Naive thymus-derived CD4-positive, alpha-beta T cell (primary cell): ENCODE data around the gene WDR37. TPM values are rescaled to one million over a fixed set of nuclear protein-coding genes. Genes with fewer than 3 reads are reported as not detected.

Experiments
- ATAC-seq: fragments of 150-1000 bp; cut with Tn5 transposase; 2 replicates; pipeline ENCODE4 v1.10.0; 2021; ENCODE audit warnings: mild to moderate bottlenecking, moderate library complexity
- CTCF ChIA-PET: fragments of 350-600 bp; sonication (Branson Sonifier 250); formaldehyde crosslinking; loops from one replicate; lab custom pipeline; 2021; ENCODE audit warnings: antibody characterized with exemption; lab: Charles Lee
- POLR2A ChIA-PET: fragments of 350-600 bp; sonication (Branson Sonifier 250); formaldehyde crosslinking; loops from one replicate; lab custom pipeline; 2021; ENCODE audit warnings: antibody characterized with exemption, inconsistent platforms; lab: Charles Lee
- DNase-seq, 9 donors: peaks; one replicate each; pipeline versions ENCODE4 v3.0.0 to v3.0.0-alpha.2; 2020 to 2022; ENCODE audit warnings: mixed read lengths in 1 of 9
- H3K27ac ChIP-seq: one replicate; pipeline ENCODE4 v1.7.0; 2013; ENCODE audit warnings: mild to moderate bottlenecking, low read depth, low read length, moderate library complexity
- H3K27me3 ChIP-seq, 2 donors: one replicate each; pipeline ENCODE4 v1.7.0; 2013; ENCODE audit warnings: low read length in 2 of 2, mild to moderate bottlenecking in 2 of 2, moderate library complexity in 2 of 2; ENCODE audit not compliant: control insufficient read depth in 2 of 2, insufficient read depth in 2 of 2
- H3K36me3 ChIP-seq, 3 experiments: 1 replicate in 2 of 3; 2 replicates in 1 of 3; pipeline ENCODE4 v1.7.0; 2013; ENCODE audit warnings: low read length in 3 of 3, mild to moderate bottlenecking in 3 of 3, moderate library complexity in 1 of 3; ENCODE audit not compliant: insufficient read depth in 3 of 3, control insufficient read depth in 2 of 3
- H3K4me1 ChIP-seq, 2 donors: one replicate each; pipeline ENCODE4 v1.7.0; 2013; ENCODE audit warnings: low read length in 2 of 2, mild to moderate bottlenecking in 2 of 2, moderate library complexity in 1 of 2; ENCODE audit not compliant: control insufficient read depth in 2 of 2, insufficient read depth in 2 of 2
- H3K4me3 ChIP-seq: 2 replicates; pipeline ENCODE4 v1.7.0; 2013; ENCODE audit warnings: mild to moderate bottlenecking, low read length
- H3K9me3 ChIP-seq, 3 experiments: 1 replicate in 2 of 3; 2 replicates in 1 of 3; pipeline ENCODE4 v1.7.0; 2013; ENCODE audit warnings: low read length in 3 of 3; ENCODE audit not compliant: control insufficient read depth in 2 of 3
- H3K27ac Mint-ChIP-seq, 9 donors: one replicate each; pipeline ENCODE4 v1.8.0; 2020 to 2022; ENCODE audit warnings: mixed read lengths in 9 of 9, mild to moderate bottlenecking in 8 of 9, moderate library complexity in 5 of 9, inconsistent platforms in 2 of 9
- H3K27me3 Mint-ChIP-seq, 5 donors: one replicate each; pipeline ENCODE4 v1.8.0; 2021 to 2022; ENCODE audit warnings: mixed read lengths in 5 of 5, mild to moderate bottlenecking in 1 of 5
- H3K36me3 Mint-ChIP-seq, 5 donors: one replicate each; pipeline ENCODE4 v1.8.0; 2020 to 2022; ENCODE audit warnings: mixed read lengths in 5 of 5, mild to moderate bottlenecking in 3 of 5, inconsistent platforms in 1 of 5
- H3K4me1 Mint-ChIP-seq, 7 donors: one replicate each; pipeline ENCODE4 v1.8.0; 2020 to 2022; ENCODE audit warnings: mixed read lengths in 7 of 7, mild to moderate bottlenecking in 3 of 7, inconsistent platforms in 1 of 7
- H3K4me3 Mint-ChIP-seq, 10 donors: one replicate each; pipeline ENCODE4 v1.8.0; 2020 to 2022; ENCODE audit warnings: mild to moderate bottlenecking in 10 of 10, mixed read lengths in 10 of 10, moderate library complexity in 6 of 10, inconsistent platforms in 2 of 10
- H3K9me3 Mint-ChIP-seq, 11 donors: one replicate each; pipeline ENCODE4 v1.8.0; 2020 to 2022; ENCODE audit warnings: mixed read lengths in 11 of 11, mild to moderate bottlenecking in 4 of 11, inconsistent platforms in 1 of 11, moderate library complexity in 1 of 11
- intact Hi-C, 2 donors: fragments of 100-400 bp; cut with micrococcal nuclease; formaldehyde crosslinking; loops; one replicate each; pipeline ENCODE4 v1.15.1; 2023
- polyA plus RNA-seq, 2 donors: library from polyadenylated mRNA; unstranded; fragments of 300-500 nt; fragmentation: Illumina TruSeq; gene quantifications; one replicate each; pipeline ENCODE4 v1.2.3, GENCODE V29; 2021
- total RNA-seq, 6 experiments: library from RNA in 5 of 6; stranded (reverse) in 5 of 6; gene quantifications; 1 replicate in 5 of 6; 2 replicates in 1 of 6; pipeline ENCODE4 v1.2.3 and lab custom pipeline; 2021 to 2026

The WDR37 gene
- total and polyA plus RNA-seq, 7 experiments from 2014 or later: 16.9 to 52.6 (median 35.8) TPM

- POLR2A ChIA-PET: no interaction called here
- Mint-ChIP-seq H3K4me1 (peaks cover 7 to 27% (median 19%) of the 10 kb centered on the region in 7 donors), H3K4me3 (no peak overlapping the region), H3K27me3 (no peaks in the 10 kb centered on the region), H3K27ac (peak overlapping the region in 2 of 9 donors; percentile 28 to 83), H3K36me3 (peaks cover 9 to 33% (median 23%) of the 10 kb centered on the region in 5 donors), H3K9me3 (no peaks in the 10 kb centered on the region)
- CTCF ChIA-PET: interaction anchor here (0.7 kb wide), 1 partner anchor 272 kb away, joined by 4 read pairs; no protein-coding TSS in a partner anchor
- ATAC-seq: no peak
- Histone ChIP-seq H3K27me3 (no peaks in the 10 kb centered on the region), H3K9me3 (no peaks in the 10 kb centered on the region), H3K27ac (no peak overlapping the region), H3K4me3 (no peak overlapping the region), H3K4me1 (no peaks in the 10 kb centered on the region), H3K36me3 (peaks cover 7 to 98% (median 20%) of the 10 kb centered on the region in 3 experiments)
- intact Hi-C loops: no loop called here
- DNase-seq: no peak
Observed at GRCh38 chr10:1097436-1097835, 41.3 kb downstream of the WDR37 start.

- H3K4me3 Mint-ChIP-seq: no peak overlapping the region
- Histone ChIP-seq H3K27ac (no peak overlapping the region), H3K36me3 (peaks cover 0 to 96% (median 29%) of the 10 kb centered on the region in 3 experiments), H3K4me1 (no peaks in the 10 kb centered on the region), H3K9me3 (no peaks in the 10 kb centered on the region), H3K27me3 (no peaks in the 10 kb centered on the region), H3K4me3 (no peak overlapping the region)
- peak overlapping the region in 7 of 9 donors; percentile 16 to 77 (median 48) for H3K27ac Mint-ChIP-seq
- CTCF ChIA-PET: no interaction called here
- peaks cover 16 to 46% (median 23%) of the 10 kb centered on the region in 5 donors for H3K36me3 Mint-ChIP-seq
- DNase-seq (no peak), ATAC-seq (no peak)
- POLR2A ChIA-PET: no interaction called here
- H3K27me3 Mint-ChIP-seq: no peaks in the 10 kb centered on the region
- H3K4me1 Mint-ChIP-seq: peaks cover 10 to 27% (median 19%) of the 10 kb centered on the region in 7 donors
- intact Hi-C loops: no loop called here
- H3K9me3 Mint-ChIP-seq: no peaks in the 10 kb centered on the region
Observed at GRCh38 chr10:1100143-1100542, 44.0 kb downstream of the WDR37 start.

GRCh38 chr10:1100691-1101368, 44.6 kb downstream of the WDR37 start:
- Mint-ChIP-seq H3K27ac (peak overlapping the region in 6 of 9 donors; percentile 10 to 73 (median 58)), H3K27me3 (no peaks in the 10 kb centered on the region), H3K9me3 (no peaks in the 10 kb centered on the region), H3K4me1 (peaks cover 10 to 27% (median 19%) of the 10 kb centered on the region in 7 donors), H3K4me3 (peak overlapping the region in 1 of 10 donors; percentile 31), H3K36me3 (peaks cover 16 to 49% (median 26%) of the 10 kb centered on the region in 5 donors)
- Histone ChIP-seq H3K9me3 (no peaks in the 10 kb centered on the region), H3K27me3 (no peaks in the 10 kb centered on the region), H3K4me1 (no peaks in the 10 kb centered on the region), H3K27ac (no peak overlapping the region), H3K36me3 (peaks cover 0 to 96% (median 29%) of the 10 kb centered on the region in 3 experiments), H3K4me3 (no peak overlapping the region)
- ChIA-PET POLR2A (no interaction called here), CTCF (no interaction called here)
- no peak for ATAC-seq
- DNase-seq: no peak
- intact Hi-C loops: no loop called here

DNA sequence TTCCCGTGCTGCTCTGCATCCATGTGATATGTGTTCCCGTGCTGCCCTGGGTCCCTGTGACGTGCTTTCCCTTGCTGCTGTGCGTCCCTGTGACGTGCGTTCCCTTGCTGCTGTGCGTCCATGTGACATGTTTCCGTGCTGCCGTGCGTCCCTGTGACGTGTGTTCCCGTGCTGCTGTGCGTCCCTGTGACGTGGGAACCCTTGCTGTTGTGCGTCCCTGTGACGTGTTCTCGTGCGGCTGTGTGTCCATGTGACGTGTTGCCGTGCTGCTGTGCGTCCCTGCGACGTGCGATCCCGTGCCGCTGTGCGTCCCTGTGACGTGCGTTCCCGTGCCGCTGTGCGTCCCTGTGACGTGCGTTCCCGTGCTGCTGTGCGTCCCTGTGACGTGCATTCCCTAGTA, 45.8 kb downstream of the WDR37 start:
- Mint-ChIP-seq H3K9me3 (no peaks in the 10 kb centered on the region), H3K4me1 (peaks cover 12 to 31% (median 19%) of the 10 kb centered on the region in 7 donors), H3K27me3 (no peaks in the 10 kb centered on the region), H3K36me3 (peaks cover 16 to 60% (median 31%) of the 10 kb centered on the region in 5 donors), H3K27ac (peak overlapping the region in 6 of 9 donors; percentile 28 to 74 (median 56)), H3K4me3 (no peak overlapping the region)
- Histone ChIP-seq H3K36me3 (peaks cover 0 to 95% (median 29%) of the 10 kb centered on the region in 3 experiments), H3K9me3 (no peaks in the 10 kb centered on the region), H3K4me3 (no peak overlapping the region), H3K4me1 (no peaks in the 10 kb centered on the region), H3K27ac (no peak overlapping the region), H3K27me3 (no peaks in the 10 kb centered on the region)
- ChIA-PET CTCF (interaction anchor here (0.6 kb wide), 1 partner anchor 51 kb away, joined by 4 read pairs; no protein-coding TSS in a partner anchor), POLR2A (interaction anchor here (0.6 kb wide), 1 partner anchor 121 kb away, joined by 3 read pairs; no protein-coding TSS in a partner anchor)
- DNase-seq (no peak), ATAC-seq (no peak)
- intact Hi-C loops: no loop called here

DNA sequence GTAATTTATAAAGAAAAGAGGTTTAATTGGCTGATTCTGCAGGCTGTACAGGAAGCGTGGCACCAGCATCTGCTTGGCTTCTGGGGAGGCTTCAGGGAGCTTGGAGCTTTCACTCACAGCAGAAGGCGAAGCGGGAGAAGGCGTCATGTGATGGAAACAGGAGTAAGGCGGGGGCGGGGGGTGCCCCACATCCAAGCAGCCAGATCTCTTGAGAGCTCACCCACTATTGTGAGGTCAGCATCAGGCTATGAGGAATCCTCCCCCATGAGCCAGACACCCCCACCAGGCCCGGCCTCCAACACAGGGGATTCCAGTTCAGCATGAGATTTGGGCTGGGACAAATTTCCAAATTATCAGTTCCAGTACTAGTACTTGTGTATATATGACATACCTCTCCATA, 46.2 kb downstream of the WDR37 start:
- no peak for ATAC-seq
- H3K27ac ChIP-seq: no peak overlapping the region

DNA sequence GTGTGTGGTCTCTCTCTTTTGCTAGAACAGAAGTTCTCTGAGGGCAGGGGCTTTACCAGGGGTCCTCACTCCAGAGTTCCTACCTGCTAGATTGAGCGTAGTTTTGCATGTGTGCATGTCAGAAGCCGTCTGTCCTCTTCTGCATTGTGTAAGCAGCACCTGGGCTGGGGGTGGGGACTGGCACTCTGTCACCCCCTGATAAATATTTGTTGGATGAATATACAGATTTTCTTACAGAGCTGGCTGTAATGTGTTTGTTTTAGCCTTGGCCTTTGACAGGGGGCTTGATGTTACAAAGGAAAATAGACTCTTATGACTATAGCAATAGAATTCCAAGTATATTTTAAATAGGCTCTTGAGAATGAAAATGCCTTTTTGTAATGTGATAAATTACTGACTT, 46.6 kb downstream of the WDR37 start:
- Histone ChIP-seq H3K4me3 (no peak overlapping the region), H3K27me3 (no peaks in the 10 kb centered on the region), H3K27ac (no peak overlapping the region), H3K4me1 (no peaks in the 10 kb centered on the region), H3K9me3 (no peaks in the 10 kb centered on the region), H3K36me3 (peaks cover 6 to 95% (median 23%) of the 10 kb centered on the region in 3 experiments)
- intact Hi-C loops: no loop called here
- DNase-seq (no peak), ATAC-seq (no peak)
- Mint-ChIP-seq H3K27ac (peak overlapping the region in 4 of 9 donors; percentile 2 to 75 (median 59)), H3K4me3 (no peak overlapping the region), H3K9me3 (no peaks in the 10 kb centered on the region), H3K36me3 (peaks cover 21 to 60% (median 36%) of the 10 kb centered on the region in 5 donors), H3K27me3 (no peaks in the 10 kb centered on the region), H3K4me1 (peaks cover 12 to 31% (median 19%) of the 10 kb centered on the region in 7 donors)
- CTCF ChIA-PET: no interaction called here
- POLR2A ChIA-PET: no interaction called here

More for the DNA sequence above, 46.2 kb downstream of the WDR37 start:
- ChIA-PET CTCF (interaction anchor here (0.6 kb wide), 1 partner anchor 52 kb away, joined by 4 read pairs; no protein-coding TSS in a partner anchor), POLR2A (interaction anchor here (0.6 kb wide), 1 partner anchor 121 kb away, joined by 3 read pairs; no protein-coding TSS in a partner anchor)
- no peaks in the 10 kb centered on the region for H3K9me3 Mint-ChIP-seq
- no peaks in the 10 kb centered on the region for H3K4me1 ChIP-seq
- H3K9me3 ChIP-seq: no peaks in the 10 kb centered on the region
- no peak overlapping the region for H3K4me3 ChIP-seq
- peaks cover 2 to 95% (median 27%) of the 10 kb centered on the region in 3 experiments for H3K36me3 ChIP-seq
- H3K27ac Mint-ChIP-seq: peak overlapping the region in 7 of 9 donors; percentile 28 to 75 (median 65)
- no peak overlapping the region for H3K4me3 Mint-ChIP-seq
- intact Hi-C loops: no loop called here
- no peaks in the 10 kb centered on the region for H3K27me3 Mint-ChIP-seq
- no peaks in the 10 kb centered on the region for H3K27me3 ChIP-seq
- peak in 1 of 9 donors; percentile 48 for DNase-seq
- peaks cover 12 to 31% (median 19%) of the 10 kb centered on the region in 7 donors for H3K4me1 Mint-ChIP-seq
- peaks cover 17 to 61% (median 32%) of the 10 kb centered on the region in 5 donors for H3K36me3 Mint-ChIP-seq
